SK-N-SH treated with all-trans-retinoic acid at 6 μM for 48 hours (cell line): ENCODE measurements around the gene LRMDA.
A peak's percentile ranks its signal among the peaks of the same experiment; 100 is the strongest.

Source experiments
- ATAC-seq: fragments of 200-7000 bp; cut with Tn5 transposase; 3 replicates; pipeline ENCODE4 v1.9.1; 2020; ENCODE audit warnings: mild to moderate bottlenecking, moderate library complexity
- ESRRG ChIP-seq: fragments of 250-450 bp; sonication (Bioruptor Pico); IDR thresholded peaks from 2 replicates; pipeline ENCODE4 v1.6.1; 2021; ENCODE audit warnings: mild to moderate bottlenecking
- GLIS3 ChIP-seq: fragments of 250-450 bp; sonication (Bioruptor Pico); IDR thresholded peaks from 2 replicates; pipeline ENCODE4 v1.5.0; 2020; ENCODE audit warnings: mild to moderate bottlenecking, moderate library complexity
- PPARA ChIP-seq: fragments of 250-450 bp; sonication (Bioruptor Pico); IDR thresholded peaks from 2 replicates; pipeline ENCODE4 v1.5.0; 2020; ENCODE audit warnings: mild to moderate bottlenecking, borderline replicate concordance
- RARB ChIP-seq: fragments of 250-450 bp; sonication (Bioruptor Pico); IDR thresholded peaks from 2 replicates; pipeline ENCODE4 v1.8.0; 2021; ENCODE audit warnings: mild to moderate bottlenecking, moderate library complexity
- SNAI2 ChIP-seq: fragments of 250-450 bp; sonication (Bioruptor Pico); IDR thresholded peaks from 2 replicates; pipeline ENCODE4 v1.5.0; 2020; ENCODE audit warnings: mild to moderate bottlenecking, moderate library complexity
- TCF4 ChIP-seq: fragments of 250-450 bp; sonication (Bioruptor Pico); IDR thresholded peaks from 2 replicates; pipeline ENCODE4 v1.8.0; 2021; ENCODE audit warnings: mild to moderate bottlenecking, moderate library complexity, borderline replicate concordance
- ZC3H10 ChIP-seq: fragments of 250-450 bp; sonication (Bioruptor Pico); IDR thresholded peaks from 2 replicates; pipeline ENCODE4 v1.5.1; 2021; ENCODE audit warnings: mild to moderate bottlenecking, moderate library complexity
- ZFP3 ChIP-seq: fragments of 250-450 bp; sonication (Bioruptor Pico); IDR thresholded peaks from 2 replicates; pipeline ENCODE4 v1.5.0; 2020; ENCODE audit warnings: mild to moderate bottlenecking, moderate library complexity
- ZFP30 ChIP-seq: fragments of 450-650 bp; formaldehyde crosslinking; IDR thresholded peaks from 2 replicates; pipeline ENCODE4 v1.5.0; 2022; ENCODE audit warnings: mild to moderate bottlenecking, moderate library complexity
- ZNF565 ChIP-seq: fragments of 450-650 bp; formaldehyde crosslinking; conservative IDR thresholded peaks from 2 replicates; pipeline ENCODE4 v1.5.0; 2020; ENCODE audit warnings: low read depth, mild to moderate bottlenecking, moderate library complexity
- ZNF8 ChIP-seq: fragments of 450-650 bp; formaldehyde crosslinking; IDR thresholded peaks from 2 replicates; pipeline ENCODE4 v1.5.0; 2020; ENCODE audit warnings: mild to moderate bottlenecking, moderate library complexity
- TF ChIP-seq, protein P1 (sequence below): fragments of 250-450 bp; sonication (Bioruptor Pico); IDR thresholded peaks from 2 replicates; pipeline ENCODE4 v1.8.0; 2020; ENCODE audit warnings: mild to moderate bottlenecking, moderate library complexity, borderline replicate concordance
- TF ChIP-seq, protein P2 (sequence below): fragments of 250-450 bp; sonication (Bioruptor Pico); IDR thresholded peaks from 2 replicates; pipeline ENCODE4 v1.8.0; 2021; ENCODE audit warnings: low read depth, mild to moderate bottlenecking, moderate library complexity, borderline replicate concordance
- TF ChIP-seq, protein P3 (sequence below): fragments of 250-450 bp; sonication (Bioruptor Pico); IDR thresholded peaks from 2 replicates; pipeline ENCODE4 v1.5.1; 2021; ENCODE audit warnings: mild to moderate bottlenecking, moderate library complexity
- TF ChIP-seq, protein P4 (sequence below): fragments of 250-450 bp; sonication (Bioruptor Pico); IDR thresholded peaks from 2 replicates; pipeline ENCODE4 v1.5.0; 2020; ENCODE audit warnings: mild to moderate bottlenecking, moderate library complexity

LRMDA gene

DNA sequence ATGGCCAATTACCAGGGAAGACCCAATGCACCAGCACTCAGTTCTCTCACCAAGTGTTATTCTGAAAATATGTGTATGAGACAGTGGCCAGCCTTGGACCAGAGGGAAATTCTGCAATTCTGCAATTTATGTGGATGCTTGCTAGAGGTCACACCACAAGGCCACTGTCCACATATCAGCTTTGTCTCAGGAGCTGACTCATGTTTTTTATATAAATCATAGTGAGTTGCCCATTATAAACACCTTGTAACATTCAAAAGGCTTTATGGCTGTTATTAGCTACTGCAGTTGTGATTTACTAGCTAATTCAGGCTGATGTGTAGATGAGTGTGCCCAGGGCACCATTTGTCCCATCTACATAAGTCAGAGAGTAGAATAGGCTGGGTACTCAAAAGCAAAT is 649.0 kb downstream of the LRMDA start (continued):
- TF ChIP-seq, protein P1, sequence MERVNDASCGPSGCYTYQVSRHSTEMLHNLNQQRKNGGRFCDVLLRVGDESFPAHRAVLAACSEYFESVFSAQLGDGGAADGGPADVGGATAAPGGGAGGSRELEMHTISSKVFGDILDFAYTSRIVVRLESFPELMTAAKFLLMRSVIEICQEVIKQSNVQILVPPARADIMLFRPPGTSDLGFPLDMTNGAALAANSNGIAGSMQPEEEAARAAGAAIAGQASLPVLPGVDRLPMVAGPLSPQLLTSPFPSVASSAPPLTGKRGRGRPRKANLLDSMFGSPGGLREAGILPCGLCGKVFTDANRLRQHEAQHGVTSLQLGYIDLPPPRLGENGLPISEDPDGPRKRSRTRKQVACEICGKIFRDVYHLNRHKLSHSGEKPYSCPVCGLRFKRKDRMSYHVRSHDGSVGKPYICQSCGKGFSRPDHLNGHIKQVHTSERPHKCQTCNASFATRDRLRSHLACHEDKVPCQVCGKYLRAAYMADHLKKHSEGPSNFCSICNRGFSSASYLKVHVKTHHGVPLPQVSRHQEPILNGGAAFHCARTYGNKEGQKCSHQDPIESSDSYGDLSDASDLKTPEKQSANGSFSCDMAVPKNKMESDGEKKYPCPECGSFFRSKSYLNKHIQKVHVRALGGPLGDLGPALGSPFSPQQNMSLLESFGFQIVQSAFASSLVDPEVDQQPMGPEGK (CRISPR knock-in tag) = no peak
- TF ChIP-seq ZFP30 (CRISPR knock-in tag) = no peak

DNA sequence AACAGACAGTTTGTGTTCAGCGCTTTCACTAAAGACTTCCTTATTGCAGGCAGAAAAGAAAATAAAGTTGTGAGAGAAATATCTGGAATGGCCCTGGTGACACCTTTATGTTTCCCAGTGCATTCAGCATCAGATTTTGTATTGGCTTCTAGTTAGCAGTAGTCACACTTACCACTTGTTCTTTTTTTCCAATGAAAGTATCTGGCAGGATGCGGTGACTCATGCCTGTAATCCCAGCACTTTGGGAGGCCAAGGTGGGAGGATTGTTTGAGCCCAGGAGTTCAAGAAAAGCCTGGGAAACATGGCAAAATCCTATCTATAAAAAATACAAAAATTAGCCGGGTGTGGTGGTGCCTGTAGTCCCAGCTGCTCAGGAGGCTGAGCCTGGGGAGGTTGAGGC is 649.6 kb downstream of the LRMDA start:
- TF ChIP-seq, protein P2, sequence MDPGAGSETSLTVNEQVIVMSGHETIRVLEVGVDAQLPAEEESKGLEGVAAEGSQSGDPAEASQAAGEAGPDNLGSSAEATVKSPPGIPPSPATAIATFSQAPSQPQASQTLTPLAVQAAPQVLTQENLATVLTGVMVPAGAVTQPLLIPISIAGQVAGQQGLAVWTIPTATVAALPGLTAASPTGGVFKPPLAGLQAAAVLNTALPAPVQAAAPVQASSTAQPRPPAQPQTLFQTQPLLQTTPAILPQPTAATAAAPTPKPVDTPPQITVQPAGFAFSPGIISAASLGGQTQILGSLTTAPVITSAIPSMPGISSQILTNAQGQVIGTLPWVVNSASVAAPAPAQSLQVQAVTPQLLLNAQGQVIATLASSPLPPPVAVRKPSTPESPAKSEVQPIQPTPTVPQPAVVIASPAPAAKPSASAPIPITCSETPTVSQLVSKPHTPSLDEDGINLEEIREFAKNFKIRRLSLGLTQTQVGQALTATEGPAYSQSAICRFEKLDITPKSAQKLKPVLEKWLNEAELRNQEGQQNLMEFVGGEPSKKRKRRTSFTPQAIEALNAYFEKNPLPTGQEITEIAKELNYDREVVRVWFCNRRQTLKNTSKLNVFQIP (CRISPR knock-in tag) = no peak
- TF ChIP-seq ZFP30 (CRISPR knock-in tag) (no peak), ESRRG (CRISPR knock-in tag) (no peak), ZNF8 (CRISPR knock-in tag) (no peak), ZFP3 (CRISPR knock-in tag) (no peak), PPARA (no peak), TCF4 (CRISPR knock-in tag) (no peak)
- TF ChIP-seq, protein P1 (CRISPR knock-in tag) = no peak
- peak; percentile 15; the same call in 1 of the 3 replicates for ATAC-seq

DNA sequence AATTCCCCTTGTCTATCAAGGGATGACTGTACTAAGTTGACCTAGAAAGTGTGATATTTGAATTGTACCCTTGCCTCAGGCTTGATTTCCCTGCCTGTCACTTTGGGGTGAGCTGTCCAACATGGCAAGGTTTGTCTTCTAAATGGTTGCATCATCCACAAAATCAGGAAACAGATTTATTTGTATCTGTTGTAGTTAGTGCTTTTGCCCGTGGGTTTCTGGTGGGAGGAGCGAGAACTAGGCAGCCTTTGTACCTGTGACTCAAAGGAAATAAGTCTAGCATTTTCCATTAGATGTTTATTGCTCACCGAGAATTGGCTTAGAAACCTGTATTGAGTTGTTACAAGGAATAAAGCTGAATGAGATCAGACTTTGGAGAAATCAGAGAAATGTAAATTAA is 650.8 kb downstream of the LRMDA start:
- TF ChIP-seq, protein P3, sequence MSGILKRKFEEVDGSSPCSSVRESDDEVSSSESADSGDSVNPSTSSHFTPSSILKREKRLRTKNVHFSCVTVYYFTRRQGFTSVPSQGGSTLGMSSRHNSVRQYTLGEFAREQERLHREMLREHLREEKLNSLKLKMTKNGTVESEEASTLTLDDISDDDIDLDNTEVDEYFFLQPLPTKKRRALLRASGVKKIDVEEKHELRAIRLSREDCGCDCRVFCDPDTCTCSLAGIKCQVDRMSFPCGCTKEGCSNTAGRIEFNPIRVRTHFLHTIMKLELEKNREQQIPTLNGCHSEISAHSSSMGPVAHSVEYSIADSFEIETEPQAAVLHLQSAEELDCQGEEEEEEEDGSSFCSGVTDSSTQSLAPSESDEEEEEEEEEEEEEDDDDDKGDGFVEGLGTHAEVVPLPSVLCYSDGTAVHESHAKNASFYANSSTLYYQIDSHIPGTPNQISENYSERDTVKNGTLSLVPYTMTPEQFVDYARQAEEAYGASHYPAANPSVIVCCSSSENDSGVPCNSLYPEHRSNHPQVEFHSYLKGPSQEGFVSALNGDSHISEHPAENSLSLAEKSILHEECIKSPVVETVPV = no peak
- TF ChIP-seq SNAI2 (CRISPR knock-in tag) = no peak
- TF ChIP-seq TCF4 (CRISPR knock-in tag) = no peak
- TF ChIP-seq PPARA = no peak
- no peak for TF ChIP-seq ZC3H10 (CRISPR knock-in tag)
- TF ChIP-seq, protein P4, sequence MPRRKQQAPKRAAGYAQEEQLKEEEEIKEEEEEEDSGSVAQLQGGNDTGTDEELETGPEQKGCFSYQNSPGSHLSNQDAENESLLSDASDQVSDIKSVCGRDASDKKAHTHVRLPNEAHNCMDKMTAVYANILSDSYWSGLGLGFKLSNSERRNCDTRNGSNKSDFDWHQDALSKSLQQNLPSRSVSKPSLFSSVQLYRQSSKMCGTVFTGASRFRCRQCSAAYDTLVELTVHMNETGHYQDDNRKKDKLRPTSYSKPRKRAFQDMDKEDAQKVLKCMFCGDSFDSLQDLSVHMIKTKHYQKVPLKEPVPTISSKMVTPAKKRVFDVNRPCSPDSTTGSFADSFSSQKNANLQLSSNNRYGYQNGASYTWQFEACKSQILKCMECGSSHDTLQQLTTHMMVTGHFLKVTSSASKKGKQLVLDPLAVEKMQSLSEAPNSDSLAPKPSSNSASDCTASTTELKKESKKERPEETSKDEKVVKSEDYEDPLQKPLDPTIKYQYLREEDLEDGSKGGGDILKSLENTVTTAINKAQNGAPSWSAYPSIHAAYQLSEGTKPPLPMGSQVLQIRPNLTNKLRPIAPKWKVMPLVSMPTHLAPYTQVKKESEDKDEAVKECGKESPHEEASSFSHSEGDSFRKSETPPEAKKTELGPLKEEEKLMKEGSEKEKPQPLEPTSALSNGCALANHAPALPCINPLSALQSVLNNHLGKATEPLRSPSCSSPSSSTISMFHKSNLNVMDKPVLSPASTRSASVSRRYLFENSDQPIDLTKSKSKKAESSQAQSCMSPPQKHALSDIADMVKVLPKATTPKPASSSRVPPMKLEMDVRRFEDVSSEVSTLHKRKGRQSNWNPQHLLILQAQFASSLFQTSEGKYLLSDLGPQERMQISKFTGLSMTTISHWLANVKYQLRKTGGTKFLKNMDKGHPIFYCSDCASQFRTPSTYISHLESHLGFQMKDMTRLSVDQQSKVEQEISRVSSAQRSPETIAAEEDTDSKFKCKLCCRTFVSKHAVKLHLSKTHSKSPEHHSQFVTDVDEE (CRISPR knock-in tag) = no peak
- no peak for TF ChIP-seq GLIS3 (CRISPR knock-in tag)
- no peak for TF ChIP-seq ZNF565 (CRISPR knock-in tag)
- TF ChIP-seq RARB (CRISPR knock-in tag) = no peak
- TF ChIP-seq ZFP30 (CRISPR knock-in tag) = no peak

DNA sequence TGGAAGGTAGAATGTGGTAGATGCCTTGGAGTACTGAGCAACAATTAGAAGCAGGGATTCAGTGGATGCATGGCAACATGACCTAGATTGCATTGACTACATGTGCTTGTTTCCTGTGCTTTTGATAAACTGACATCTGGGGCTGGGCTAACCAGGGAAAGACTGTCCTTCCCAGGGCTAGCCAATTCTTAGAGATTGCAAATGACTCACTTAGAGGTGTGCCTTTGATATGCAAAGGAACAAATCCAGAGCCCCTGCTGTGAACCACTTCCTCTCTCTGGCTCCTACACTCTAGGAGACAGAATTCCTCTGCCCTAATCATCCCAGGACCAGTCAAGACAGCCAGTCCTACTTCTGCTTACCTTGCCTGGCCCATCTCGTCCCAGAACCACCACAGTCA is 651.5 kb downstream of the LRMDA start:
- TF ChIP-seq, protein P3 = no peak
- TF ChIP-seq, all 23 proteins: peak for 0
- no peak; the same call in 1 of the 3 replicates for ATAC-seq

More for the DNA sequence above, 650.8 kb downstream of the LRMDA start:
- no peak for ATAC-seq
